ENCODE measurements around the gene PLCXD3. TPM values are rescaled to one million over a fixed set of nuclear protein-coding genes. Genes with fewer than 3 reads are reported as not detected.

PLCXD3 gene
- total RNA-seq, 1 donor from 2014 or later = 10.6 TPM

DNA sequence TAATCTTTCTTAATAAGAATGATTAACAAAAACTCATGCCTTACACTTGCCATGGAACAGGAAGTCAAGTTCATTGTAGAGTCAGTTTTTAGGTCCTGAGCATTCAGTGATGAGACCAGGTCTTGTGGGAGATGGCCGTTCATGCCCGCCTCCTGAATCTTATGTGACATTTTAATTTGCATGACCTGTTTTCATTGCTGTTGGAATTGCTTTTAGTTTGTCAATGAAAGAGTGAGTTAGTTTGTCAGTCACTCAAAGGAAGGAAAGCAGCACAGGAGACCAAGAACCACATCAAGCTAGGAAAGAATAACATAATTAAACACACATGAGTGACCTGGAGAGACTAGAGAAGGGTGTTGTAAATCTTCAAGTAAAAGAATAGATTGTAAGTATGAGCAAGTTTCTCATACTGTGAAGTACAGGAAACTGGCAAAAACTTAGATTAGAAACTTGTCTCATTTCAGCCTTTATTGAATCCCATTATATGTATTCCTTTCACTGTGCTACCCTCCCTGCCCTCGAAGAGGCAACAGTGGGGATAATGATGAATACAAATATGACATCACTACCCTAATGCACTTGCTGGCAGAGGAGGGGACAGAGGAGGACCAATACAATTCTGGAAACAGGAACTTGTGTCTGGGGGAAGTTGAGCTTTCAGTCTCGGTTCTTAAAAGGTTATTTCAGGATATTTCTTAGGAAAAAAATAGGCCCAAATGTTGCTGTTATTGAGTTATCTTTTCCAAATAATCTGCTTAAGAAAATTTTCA is 232.7 kb downstream of the PLCXD3 start:
- intact Hi-C loops (cut with DNase I) = no loop called here
- TF ChIP-seq POLR2AphosphoS5 (IDR thresholded peaks at IDR 0.05; ENCODE audit: insufficient read depth in 1 of 2, low read depth in 1 of 2) = no peak
- Histone ChIP-seq H3K27me3 (no peaks in the 10 kb centered on the region), H3K27ac (no peak overlapping the region), H3K4me1 (no peaks in the 10 kb centered on the region), H3K36me3 (no peaks in the 10 kb centered on the region), H3K9me3 (no peaks in the 10 kb centered on the region), H3K4me3 (no peak overlapping the region)
- no peak for DNase-seq (ENCODE audit: extremely low spot score in 2 of 2)

DNA sequence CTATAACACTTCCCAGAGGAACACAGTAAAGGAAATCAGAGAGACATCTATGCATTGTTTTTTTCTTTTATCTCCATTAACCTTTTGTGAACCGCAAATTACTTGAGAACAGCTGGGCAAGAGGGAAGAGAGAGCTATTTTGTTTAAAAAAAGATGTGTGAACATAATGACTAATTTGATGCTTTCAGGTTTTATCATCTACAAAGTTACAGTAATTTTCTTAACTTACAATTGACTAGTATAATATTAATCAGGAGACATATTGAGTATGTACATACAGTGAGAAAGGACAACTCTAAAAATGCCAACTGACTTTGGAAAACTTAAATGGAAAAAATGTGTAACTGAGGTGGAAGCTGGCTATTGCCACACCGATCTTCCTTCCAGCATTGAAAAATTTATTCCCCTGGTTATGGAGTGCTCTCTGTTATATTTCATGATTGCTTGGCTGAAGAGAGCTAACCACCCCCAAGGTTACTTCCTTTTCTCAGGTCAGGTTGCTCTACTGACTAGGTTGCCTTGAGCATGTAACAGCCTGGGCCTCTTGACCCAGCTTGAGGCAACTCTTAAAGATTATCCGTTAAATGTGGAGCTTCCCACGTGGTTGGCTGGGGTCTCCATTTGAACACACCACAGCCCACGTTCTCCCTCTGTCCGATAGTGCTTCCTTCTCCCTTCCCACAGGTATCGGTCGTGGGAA is 234.4 kb downstream of the PLCXD3 start:
- Histone ChIP-seq H3K36me3 (no peaks in the 10 kb centered on the region), H3K4me3 (no peak overlapping the region), H3K9me3 (no peaks in the 10 kb centered on the region), H3K27ac (no peak overlapping the region), H3K27me3 (no peaks in the 10 kb centered on the region), H3K4me1 (peaks cover under 1% of the 10 kb centered on the region)
- no peak for TF ChIP-seq POLR2A (IDR thresholded peaks at IDR 0.05)
- no peak for TF ChIP-seq POLR2AphosphoS5 (IDR thresholded peaks at IDR 0.05; ENCODE audit: insufficient read depth in 1 of 2, low read depth in 1 of 2)
- TF ChIP-seq, protein P1, sequence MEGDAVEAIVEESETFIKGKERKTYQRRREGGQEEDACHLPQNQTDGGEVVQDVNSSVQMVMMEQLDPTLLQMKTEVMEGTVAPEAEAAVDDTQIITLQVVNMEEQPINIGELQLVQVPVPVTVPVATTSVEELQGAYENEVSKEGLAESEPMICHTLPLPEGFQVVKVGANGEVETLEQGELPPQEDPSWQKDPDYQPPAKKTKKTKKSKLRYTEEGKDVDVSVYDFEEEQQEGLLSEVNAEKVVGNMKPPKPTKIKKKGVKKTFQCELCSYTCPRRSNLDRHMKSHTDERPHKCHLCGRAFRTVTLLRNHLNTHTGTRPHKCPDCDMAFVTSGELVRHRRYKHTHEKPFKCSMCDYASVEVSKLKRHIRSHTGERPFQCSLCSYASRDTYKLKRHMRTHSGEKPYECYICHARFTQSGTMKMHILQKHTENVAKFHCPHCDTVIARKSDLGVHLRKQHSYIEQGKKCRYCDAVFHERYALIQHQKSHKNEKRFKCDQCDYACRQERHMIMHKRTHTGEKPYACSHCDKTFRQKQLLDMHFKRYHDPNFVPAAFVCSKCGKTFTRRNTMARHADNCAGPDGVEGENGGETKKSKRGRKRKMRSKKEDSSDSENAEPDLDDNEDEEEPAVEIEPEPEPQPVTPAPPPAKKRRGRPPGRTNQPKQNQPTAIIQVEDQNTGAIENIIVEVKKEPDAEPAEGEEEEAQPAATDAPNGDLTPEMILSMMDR (IDR thresholded peaks at IDR 0.05) = no peak
- no peak for DNase-seq (ENCODE audit: extremely low spot score in 2 of 2)
- intact Hi-C loops (cut with DNase I) = no loop called here

DNA sequence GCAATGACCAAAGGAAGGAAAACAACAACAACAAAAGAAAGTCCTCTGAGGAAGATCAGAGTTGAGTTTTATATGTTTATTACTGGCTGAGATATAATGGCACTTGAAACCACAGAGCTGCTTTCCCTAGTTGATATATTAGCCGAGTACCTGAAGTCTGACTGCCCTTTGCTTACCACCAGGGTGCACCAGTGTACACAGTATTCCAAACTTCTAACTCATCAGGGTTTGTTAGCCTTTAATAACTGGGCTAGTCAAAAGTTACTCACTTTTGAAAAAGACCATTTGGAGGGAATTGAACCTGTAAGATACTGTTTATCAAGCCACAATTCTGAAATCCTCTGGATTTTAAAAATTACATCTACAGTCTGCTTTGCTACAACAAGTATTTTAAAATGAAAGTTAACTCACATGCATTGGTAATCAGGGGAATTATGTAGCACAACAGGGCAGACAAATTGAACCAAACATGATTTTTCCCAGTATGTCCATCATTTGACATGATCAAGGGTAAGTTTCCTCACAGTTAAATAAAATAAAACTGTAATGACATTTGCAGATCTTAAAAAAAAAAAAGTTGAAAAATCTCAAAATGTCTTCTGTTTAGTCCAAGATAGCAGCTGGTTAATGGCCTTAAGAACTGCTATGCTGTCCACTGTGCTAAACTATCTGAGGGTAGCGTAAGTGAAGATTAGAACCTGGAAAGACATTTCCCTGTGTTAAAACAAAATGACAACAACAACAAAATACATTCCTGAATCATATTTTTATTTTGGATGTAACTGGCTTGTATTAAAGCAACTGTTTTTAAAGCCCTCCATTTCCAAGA is 239.8 kb downstream of the PLCXD3 start:
- intact Hi-C loops (cut with DNase I) = no loop called here

DNA sequence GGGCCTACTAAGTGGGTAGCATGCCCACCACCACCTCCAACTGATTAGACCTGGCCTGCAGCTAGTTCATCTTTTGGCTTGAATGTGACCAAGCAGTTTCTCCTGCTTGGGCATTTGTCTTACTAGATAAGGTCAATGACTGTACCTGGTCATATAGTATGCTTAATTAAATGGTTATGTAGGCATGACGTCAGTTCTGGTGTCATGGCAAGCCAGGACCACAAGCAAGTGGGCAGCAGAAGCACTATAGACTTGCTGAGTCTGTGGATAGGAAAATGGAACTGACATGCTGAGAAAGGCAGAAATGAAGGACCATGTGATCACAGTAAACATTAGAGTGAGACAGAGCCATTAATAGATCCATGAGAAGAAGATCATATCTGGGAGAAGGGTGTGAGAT is 241.5 kb downstream of the PLCXD3 start:
- intact Hi-C loops (cut with DNase I) = no loop called here
- Histone ChIP-seq H3K27ac (no peak overlapping the region), H3K27me3 (no peaks in the 10 kb centered on the region), H3K9me3 (no peaks in the 10 kb centered on the region), H3K4me1 (peaks cover 9% of the 10 kb centered on the region), H3K36me3 (no peaks in the 10 kb centered on the region), H3K4me3 (no peak overlapping the region)
- no peak for DNase-seq (ENCODE audit: extremely low spot score in 2 of 2)
- TF ChIP-seq, protein P1 (IDR thresholded peaks at IDR 0.05) = no peak
- TF ChIP-seq POLR2AphosphoS5 (IDR thresholded peaks at IDR 0.05; ENCODE audit: insufficient read depth in 1 of 2, low read depth in 1 of 2) (no peak), POLR2A (IDR thresholded peaks at IDR 0.05) (no peak)

More for the DNA sequence above, 239.8 kb downstream of the PLCXD3 start:
- Histone ChIP-seq H3K9me3 (no peaks in the 10 kb centered on the region), H3K36me3 (no peaks in the 10 kb centered on the region), H3K4me1 (peaks cover 9% of the 10 kb centered on the region), H3K27ac (no peak overlapping the region), H3K4me3 (no peak overlapping the region), H3K27me3 (no peaks in the 10 kb centered on the region)
- TF ChIP-seq, protein P1 (IDR thresholded peaks at IDR 0.05) = peak; percentile 30 to 70 (median 49)
- no peak for TF ChIP-seq POLR2AphosphoS5 (IDR thresholded peaks at IDR 0.05; ENCODE audit: insufficient read depth in 1 of 2, low read depth in 1 of 2)
- TF ChIP-seq POLR2A (IDR thresholded peaks at IDR 0.05) = no peak
- no peak for DNase-seq (ENCODE audit: extremely low spot score in 2 of 2)

DNA sequence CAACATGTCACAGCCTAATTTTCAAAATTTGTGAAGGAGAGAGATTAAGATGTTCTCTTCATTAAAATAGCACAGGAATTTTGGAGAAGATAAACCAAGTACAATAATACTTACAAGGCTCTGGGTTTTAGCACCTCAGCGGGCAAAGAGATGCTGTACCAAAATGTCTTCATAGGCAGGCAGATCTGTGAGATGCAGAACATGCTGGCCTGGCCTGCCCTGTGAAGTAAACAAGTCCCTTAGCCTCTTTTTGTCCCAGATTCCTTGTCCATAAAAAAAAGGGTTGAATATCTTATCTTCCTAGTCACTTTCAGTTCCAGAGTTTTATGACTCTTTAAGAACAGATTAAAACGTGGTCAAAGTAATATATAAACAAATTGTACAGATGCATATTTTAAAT is 244.0 kb downstream of the PLCXD3 start:
- H3K4me1 ChIP-seq = peaks cover 9% of the 10 kb centered on the region
- H3K27me3 ChIP-seq = no peaks in the 10 kb centered on the region
- no peak overlapping the region for H3K4me3 ChIP-seq
- H3K27ac ChIP-seq = no peak overlapping the region
- no peak for TF ChIP-seq POLR2AphosphoS5 (IDR thresholded peaks at IDR 0.05; ENCODE audit: insufficient read depth in 1 of 2, low read depth in 1 of 2)
- TF ChIP-seq POLR2A (IDR thresholded peaks at IDR 0.05) = no peak
- TF ChIP-seq, protein P1 (IDR thresholded peaks at IDR 0.05) = no peak
- H3K36me3 ChIP-seq = no peaks in the 10 kb centered on the region
- intact Hi-C loops (cut with DNase I) = no loop called here
- DNase-seq (ENCODE audit: extremely low spot score in 2 of 2) = no peak
- H3K9me3 ChIP-seq = no peaks in the 10 kb centered on the region
